Upper lobe of left lung (tissue), 6 donors: ENCODE data around the gene NR2C2AP. TPM values are rescaled to one million over a fixed set of nuclear protein-coding genes. Genes with fewer than 3 reads are reported as not detected.

Source experiments
- ATAC-seq, 2 donors: fragments of 200-7000 bp; cut with Tn5 transposase; one replicate each; pipeline ENCODE4 v1.9.1; 2022; ENCODE audit warnings: mild to moderate bottlenecking in 2 of 2, moderate library complexity in 2 of 2; ENCODE audit not compliant: low FRiP score in 2 of 2
- DNase-seq, 2 donors: peaks; one replicate each; pipeline ENCODE4 v3.0.0-alpha.2; 2019 to 2020
- H3K27ac ChIP-seq, 4 donors: fragments of 200-600 bp; sonication (generic); one replicate each; pipeline ENCODE4 v1.5.1; 2016 to 2019
- H3K27me3 ChIP-seq, 4 donors: fragments of 200-600 bp; sonication (generic); one replicate each; pipeline ENCODE4 v1.5.1; 2017 to 2019
- H3K36me3 ChIP-seq, 4 donors: fragments of 200-600 bp; sonication (generic); one replicate each; pipeline ENCODE4 v1.5.1; 2016 to 2019
- H3K4me1 ChIP-seq, 4 donors: fragments of 200-600 bp; sonication (generic); one replicate each; pipeline ENCODE4 v1.5.1; 2018 to 2019
- H3K4me3 ChIP-seq, 4 donors: fragments of 200-600 bp; sonication (generic); one replicate each; pipeline ENCODE4 v1.5.1; 2017 to 2019; ENCODE audit warnings: mild to moderate bottlenecking in 2 of 4, moderate library complexity in 1 of 4
- H3K9me3 ChIP-seq, 4 donors: fragments of 200-600 bp; sonication (generic); one replicate each; pipeline ENCODE4 v1.5.1; 2018 to 2019
- CTCF ChIP-seq, 6 experiments: fragments of 450-650 bp in 4 of 6; fragments of 200-600 bp in 2 of 6; sonication (generic) in 2 of 6; IDR thresholded peaks; one replicate each; pipeline ENCODE4 v1.5.1; 2016 to 2019; ENCODE audit warnings: antibody characterized with exemption in 6 of 6
- EP300 ChIP-seq, 4 donors: sonication (generic); formaldehyde crosslinking; IDR thresholded peaks; one replicate each; pipeline ENCODE4 v1.5.1; 2017; ENCODE audit warnings: antibody characterized with exemption in 4 of 4, control low read depth in 2 of 4
- POLR2A ChIP-seq, 4 donors: fragments of 450-650 bp; IDR thresholded peaks; one replicate each; pipeline ENCODE4 v1.5.1; 2016 to 2017; ENCODE audit warnings: antibody characterized with exemption in 4 of 4, mild to moderate bottlenecking in 2 of 4
- POLR2AphosphoS5 ChIP-seq, 2 donors: sonication (generic); formaldehyde crosslinking; IDR thresholded peaks; one replicate each; pipeline ENCODE4 v1.5.1; 2017; ENCODE audit warnings: antibody characterized with exemption in 2 of 2
- WGBS, 2 donors: methylation state at CpG; one replicate each; pipeline ENCODE4 v1.1.5; 2017 to 2018; 5-methylcytosine and 5-hydroxymethylcytosine counted together
- total RNA-seq, 6 donors: library from RNA; depleted of rRNA in 4 of 6; stranded (reverse); fragments of >200 nt in 4 of 6; gene quantifications; one replicate each; pipeline versions ENCODE4 v1.1.0 to v1.2.1, GENCODE V29; 2016 to 2021
- donor health status: DM: no; HTN: no; CAD: no; lungs with moderate emphysema.
- donor health status: DM: no; HTN: yes; CAD: no; lungs with severe emphysema.

Gene NR2C2AP
- total RNA-seq, 6 donors from 2014 or later, result 5.2 to 17.0 (median 10.8) TPM

GRCh38 chr19:19202707-19203011 lies 555 bp downstream of the NR2C2AP start:
- Histone ChIP-seq H3K4me1 (peaks cover 11 to 17% (median 12%) of the 10 kb centered on the region in 4 donors), H3K27ac (peak overlapping the region; percentile 74 to 84 (median 76)), H3K36me3 (peaks cover 0 to 33% (median 26%) of the 10 kb centered on the region in 4 donors), H3K4me3 (peak overlapping the region; percentile 62 to 88 (median 70)), H3K9me3 (no peaks in the 10 kb centered on the region), H3K27me3 (no peaks in the 10 kb centered on the region)
- TF ChIP-seq POLR2A (IDR thresholded peaks at IDR 0.05) (no peak), POLR2AphosphoS5 (IDR thresholded peaks at IDR 0.05) (no peak), EP300 (IDR thresholded peaks at IDR 0.05) (no peak), CTCF (IDR thresholded peaks at IDR 0.05) (no peak)
- 19% methylated on average over 11 of the region's 11 CpGs; no CpG with 5 or more reads in 1 of the 2 donors for WGBS, 2 donors
- ATAC-seq (no peak), DNase-seq (no peak)

DNA sequence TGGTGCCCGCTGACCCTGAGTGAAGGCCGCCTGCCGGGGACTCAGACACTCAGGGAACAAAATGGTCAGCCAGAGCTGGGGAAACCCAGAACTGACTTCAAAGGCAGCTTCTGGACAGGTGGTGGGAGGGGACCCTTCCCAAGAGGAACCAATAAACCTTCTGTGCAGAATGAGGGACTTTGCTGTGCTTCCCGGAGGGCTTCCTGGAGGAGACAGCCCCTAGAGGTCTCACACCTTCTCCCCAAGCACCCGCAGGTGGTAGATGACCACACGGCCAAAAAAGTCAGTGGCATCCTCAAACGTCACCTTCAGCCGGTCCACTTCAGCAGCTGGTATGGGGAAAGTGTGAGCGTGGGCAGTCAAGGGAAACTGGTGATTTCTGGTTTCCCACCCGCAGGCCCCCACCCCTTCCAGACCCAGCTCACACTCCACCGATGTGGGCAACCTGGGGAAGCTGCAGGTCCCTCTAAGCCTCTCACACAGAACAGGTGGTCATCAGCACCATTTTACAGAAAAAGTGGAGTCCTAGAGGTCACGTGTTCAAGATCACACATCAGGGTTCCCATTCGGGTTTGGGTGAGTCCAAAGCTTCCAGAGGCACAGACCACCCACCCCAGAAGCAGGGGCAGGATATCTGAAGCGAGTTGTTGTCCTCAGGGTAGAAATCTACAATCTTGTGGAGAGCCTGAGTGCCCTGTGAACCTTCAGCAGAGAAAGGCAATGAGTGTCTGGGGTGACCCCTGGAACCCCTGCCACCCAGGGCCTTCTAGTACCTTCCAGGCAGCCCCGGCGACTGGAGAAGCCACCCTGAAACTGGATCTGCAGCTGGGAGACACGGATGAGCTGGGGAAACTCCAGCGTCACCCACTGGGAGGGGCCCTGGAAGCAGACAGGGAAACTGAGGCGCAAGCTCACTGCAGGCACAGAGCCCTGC lies 1.2 kb downstream of the NR2C2AP start:
- no peaks in the 10 kb centered on the region for H3K9me3 ChIP-seq
- no peaks in the 10 kb centered on the region for H3K27me3 ChIP-seq
- H3K36me3 ChIP-seq, result peaks cover 0 to 40% (median 32%) of the 10 kb centered on the region in 4 donors
- ATAC-seq, result no peak
- H3K4me3 ChIP-seq, result peak overlapping the region in 3 of 4 donors; percentile 66 to 88 (median 75)
- peak overlapping the region in 3 of 4 donors; percentile 76 to 84 (median 76) for H3K27ac ChIP-seq
- DNase-seq, result no peak
- peaks cover 11 to 17% (median 12%) of the 10 kb centered on the region in 4 donors for H3K4me1 ChIP-seq
- WGBS, 2 donors, result 78 to 82% methylated on average over 5 to 19 of the region's 19 CpGs
- no peak for TF ChIP-seq EP300 (IDR thresholded peaks at IDR 0.05)
- TF ChIP-seq POLR2AphosphoS5 (IDR thresholded peaks at IDR 0.05), result no peak

DNA sequence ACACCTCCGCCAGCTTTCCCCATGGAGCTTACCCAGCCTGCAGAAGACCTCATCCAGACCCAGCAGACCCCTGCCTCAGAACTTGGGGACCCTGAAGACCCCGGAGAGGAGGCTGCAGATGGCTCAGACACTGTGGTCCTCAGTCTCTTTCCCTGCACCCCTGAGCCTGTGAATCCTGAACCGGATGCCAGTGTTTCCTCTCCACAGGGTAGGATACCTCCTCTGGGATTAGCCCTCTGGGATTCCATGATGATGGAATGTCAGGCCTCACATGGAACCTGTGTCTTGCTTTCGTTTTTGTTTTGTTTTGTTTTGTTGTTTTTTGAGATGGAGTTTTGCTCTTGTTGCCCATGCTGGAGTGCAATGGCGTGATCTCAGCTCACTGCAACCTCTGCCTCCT lies 9.3 kb downstream of the NR2C2AP start:
- H3K9me3 ChIP-seq, result no peaks in the 10 kb centered on the region
- peaks cover 38 to 50% (median 45%) of the 10 kb centered on the region in 4 donors for H3K4me1 ChIP-seq
- peak overlapping the region in 2 of 4 donors; percentile 99 to 100 for H3K27ac ChIP-seq
- no peak for DNase-seq
- ATAC-seq, result no peak
- TF ChIP-seq POLR2A (IDR thresholded peaks at IDR 0.05), result no peak
- TF ChIP-seq EP300 (IDR thresholded peaks at IDR 0.05), result no peak
- no peak for TF ChIP-seq POLR2AphosphoS5 (IDR thresholded peaks at IDR 0.05)
- no peak for TF ChIP-seq CTCF (IDR thresholded peaks at IDR 0.05)
- H3K4me3 ChIP-seq, result peak overlapping the region in 1 of 4 donors; percentile 80
- H3K36me3 ChIP-seq, result peaks cover 0 to 31% (median 26%) of the 10 kb centered on the region in 4 donors
- 75 to 79% methylated on average over 5 of the region's 5 CpGs for WGBS, 2 donors
- H3K27me3 ChIP-seq, result no peaks in the 10 kb centered on the region

- Histone ChIP-seq H3K27ac (peak overlapping the region; percentile 96 to 100 (median 99)), H3K4me1 (peaks cover 38 to 59% (median 45%) of the 10 kb centered on the region in 4 donors), H3K36me3 (peaks cover 0 to 22% (median 16%) of the 10 kb centered on the region in 4 donors), H3K9me3 (no peaks in the 10 kb centered on the region), H3K27me3 (no peaks in the 10 kb centered on the region), H3K4me3 (peak overlapping the region; percentile 40 to 95 (median 86))
- ATAC-seq, result no peak
- 1 to 2% methylated on average over 14 to 21 of the region's 22 CpGs for WGBS, 2 donors
- TF ChIP-seq CTCF (IDR thresholded peaks at IDR 0.05) (no peak), POLR2AphosphoS5 (IDR thresholded peaks at IDR 0.05) (no peak), EP300 (IDR thresholded peaks at IDR 0.05) (no peak), POLR2A (IDR thresholded peaks at IDR 0.05) (no peak)
- no peak for DNase-seq
These were observed 10.2 kb downstream of the NR2C2AP start for GRCh38 chr19:19192910-19193423.
